Putamen (tissue), 1 donor: ENCODE data around the gene TBX15.
"Not testable (repeated sequence)": the region's sequence is repeated elsewhere in the genome, so short reads cannot be mapped to it uniquely, and the experiment has no call there.

ENCODE experiments used
- DNase-seq: peaks from one replicate; pipeline ENCODE4 v3.0.0-alpha.2; 2016; ENCODE audit warnings: low spot score

The TBX15 gene

DNA sequence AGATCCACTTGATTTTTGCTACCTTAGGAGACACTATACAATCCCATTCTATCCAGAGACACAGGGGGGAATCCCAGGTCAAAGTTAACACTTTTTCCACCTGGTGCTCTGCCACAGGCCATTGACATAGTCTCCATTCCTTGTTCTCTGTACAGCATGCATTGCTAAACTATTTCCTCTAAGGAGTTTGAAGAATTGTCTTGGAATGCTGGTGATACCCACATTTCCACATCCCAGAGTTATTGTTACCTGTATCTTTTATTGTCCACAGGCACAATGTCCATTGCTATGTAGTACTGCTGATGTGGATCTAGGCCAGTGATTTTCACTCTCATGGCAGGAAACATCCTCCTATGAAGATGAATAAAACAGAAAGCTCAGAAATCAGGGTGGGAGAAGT is 61.9 kb downstream of the TBX15 start:
- no peak for DNase-seq

- DNase-seq, result no peak
Observed at GRCh38 chr1:118925651-118926050, 62.5 kb downstream of the TBX15 start.

- no peak for DNase-seq
Observed at GRCh38 chr1:118923319-118923718, 64.8 kb downstream of the TBX15 start.

GRCh38 chr1:118921994-118922393 is 66.1 kb downstream of the TBX15 start:
- DNase-seq, result no peak

DNA sequence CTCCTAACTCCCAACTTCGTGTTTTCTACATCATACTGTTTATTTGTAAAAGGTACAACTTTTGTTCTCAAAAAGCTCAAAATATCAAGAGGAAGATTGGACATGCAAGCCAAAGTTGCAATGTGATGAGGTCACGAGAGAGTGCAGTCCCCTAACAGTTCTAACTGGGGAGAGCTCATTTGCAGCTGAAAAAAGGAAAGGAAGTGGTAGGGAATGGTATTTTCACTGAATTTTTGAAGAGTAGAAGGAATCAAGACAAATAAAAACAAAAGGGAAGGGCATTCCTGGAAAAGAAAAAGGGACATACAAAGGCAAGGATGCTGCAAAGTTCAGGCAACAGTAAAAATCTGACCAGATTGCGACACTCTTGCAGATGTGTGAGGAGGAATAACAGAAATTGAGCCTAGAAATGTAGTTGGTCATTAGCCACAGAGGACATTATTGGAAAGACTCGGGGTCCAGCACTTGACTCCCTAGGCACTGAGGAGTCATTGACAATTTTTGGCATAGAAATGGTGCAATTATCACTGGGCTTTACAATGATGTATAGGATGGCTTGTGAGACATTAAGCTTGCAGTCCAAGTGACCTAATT is 67.9 kb downstream of the TBX15 start:
- DNase-seq, result no peak

- no peak for DNase-seq
Observed at GRCh38 chr1:118918940-118919259, 69.2 kb downstream of the TBX15 start.

- DNase-seq, result no peak
Observed at GRCh38 chr1:118918230-118918939, 69.8 kb downstream of the TBX15 start.

GRCh38 chr1:118916346-118916745 is 71.8 kb downstream of the TBX15 start:
- not testable (repeated sequence) for DNase-seq

DNA sequence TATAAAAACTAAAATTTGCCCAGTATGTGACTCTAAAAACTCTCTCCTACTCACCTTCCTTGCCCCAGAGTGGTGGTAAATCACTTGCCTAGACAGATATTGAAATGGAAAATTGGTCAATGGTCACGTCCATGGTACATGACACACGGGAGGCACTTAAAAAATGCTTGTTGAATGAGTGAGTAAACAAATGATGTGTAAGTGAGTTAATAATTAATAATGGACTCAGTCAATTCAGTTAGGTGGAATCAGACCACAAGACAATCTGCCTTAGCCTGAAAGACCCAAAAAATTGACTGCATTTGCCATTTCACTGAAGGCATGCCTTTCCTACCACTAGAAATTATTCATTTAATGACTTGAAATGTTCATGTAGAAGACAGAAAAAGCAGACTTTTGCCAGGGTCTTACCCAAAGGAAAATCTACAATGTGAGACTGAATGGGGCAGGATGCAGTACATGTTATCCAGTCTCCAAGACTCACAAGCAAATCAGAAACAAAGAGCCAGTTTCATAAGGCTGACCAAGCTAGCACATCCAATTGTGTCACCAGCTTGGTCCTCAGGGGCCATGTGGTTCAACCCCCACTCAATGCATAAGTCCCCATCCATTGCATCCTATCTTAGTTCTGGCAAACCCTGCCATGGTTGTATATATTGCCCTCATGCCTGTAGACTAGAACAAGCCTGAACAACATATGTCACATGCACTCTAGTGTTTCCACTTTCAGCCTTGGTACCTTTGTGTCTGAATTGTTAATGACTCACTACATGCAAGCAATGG is 73.6 kb downstream of the TBX15 start:
- no peak for DNase-seq

GRCh38 chr1:118913818-118914217 is 74.3 kb downstream of the TBX15 start:
- DNase-seq, result no peak

- DNase-seq, result no peak
Observed at GRCh38 chr1:118912574-118912973, 75.6 kb downstream of the TBX15 start.

GRCh38 chr1:118911571-118911970 is 76.6 kb downstream of the TBX15 start:
- DNase-seq, result no peak

- no peak for DNase-seq
Observed at GRCh38 chr1:118907466-118907865, 80.7 kb downstream of the TBX15 start.

DNA sequence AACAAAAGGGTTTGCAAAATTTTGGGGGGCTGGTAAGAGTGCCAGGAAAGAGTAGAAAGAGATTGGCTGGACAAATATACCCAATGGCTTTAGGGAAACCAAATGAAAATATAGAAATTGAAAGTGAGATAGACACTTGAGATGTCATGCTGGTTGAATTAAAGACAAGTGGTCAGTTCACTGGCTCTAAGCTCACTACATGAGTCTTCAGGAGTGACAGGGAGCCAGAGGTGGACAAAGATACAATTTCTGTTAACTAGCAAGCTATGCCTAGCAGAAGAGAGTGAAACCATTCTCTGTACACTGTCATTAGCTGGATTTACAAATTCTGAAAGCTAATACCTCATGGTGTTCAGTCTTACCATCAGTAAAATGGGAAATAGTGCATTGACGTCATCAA is 82.5 kb downstream of the TBX15 start:
- DNase-seq, result no peak

- no peak for DNase-seq
Observed at GRCh38 chr1:118905196-118905595, 82.9 kb downstream of the TBX15 start.

DNA sequence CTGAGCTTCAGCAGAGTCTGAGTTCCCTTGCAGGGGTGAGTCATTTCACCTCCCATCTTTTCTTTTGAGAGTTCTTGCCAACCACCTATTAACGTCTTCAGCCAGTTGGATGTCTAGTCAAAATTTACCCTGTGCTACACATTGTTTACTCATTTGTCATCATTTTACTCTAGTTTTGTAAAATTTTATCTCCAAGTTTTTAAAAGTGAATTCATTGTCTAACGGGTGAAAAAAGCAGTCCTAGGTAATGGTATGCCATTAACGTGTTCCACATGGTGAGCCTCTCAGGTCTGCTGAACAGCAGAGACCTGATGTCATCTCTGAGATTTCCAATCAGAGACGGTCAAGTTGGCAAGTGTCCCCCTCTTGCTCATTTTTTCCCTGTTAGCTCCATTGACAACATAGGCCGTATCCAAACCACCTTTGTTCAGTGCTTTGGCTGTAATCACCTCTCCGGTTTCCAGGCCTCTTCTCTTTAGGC is 85.4 kb downstream of the TBX15 start:
- no peak for DNase-seq

GRCh38 chr1:118902299-118902698 is 85.8 kb downstream of the TBX15 start:
- no peak for DNase-seq

- DNase-seq, result no peak
Observed at GRCh38 chr1:118900643-118901440, 87.3 kb downstream of the TBX15 start.

- no peak for DNase-seq
Observed at GRCh38 chr1:118899340-118899739, 88.8 kb downstream of the TBX15 start.

DNA sequence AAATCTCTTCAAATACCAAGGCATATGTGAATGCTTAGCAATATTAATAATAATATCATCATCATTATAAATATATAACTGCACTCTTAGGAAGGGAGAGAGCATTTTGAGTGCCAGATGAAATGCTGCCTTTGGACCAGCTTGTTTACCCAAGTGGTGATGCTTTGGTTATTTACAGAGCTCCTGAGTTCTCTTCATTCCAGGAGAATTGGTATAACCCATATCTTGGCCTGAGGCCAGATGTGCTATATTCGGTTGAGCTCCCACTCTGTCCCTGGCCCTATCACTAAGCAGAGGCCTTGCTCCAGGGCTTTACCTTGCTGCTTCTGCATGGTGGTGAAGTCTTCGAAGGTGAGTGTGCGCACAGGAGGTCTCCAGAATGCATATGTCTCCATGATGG is 89.4 kb downstream of the TBX15 start:
- no peak for DNase-seq

DNA sequence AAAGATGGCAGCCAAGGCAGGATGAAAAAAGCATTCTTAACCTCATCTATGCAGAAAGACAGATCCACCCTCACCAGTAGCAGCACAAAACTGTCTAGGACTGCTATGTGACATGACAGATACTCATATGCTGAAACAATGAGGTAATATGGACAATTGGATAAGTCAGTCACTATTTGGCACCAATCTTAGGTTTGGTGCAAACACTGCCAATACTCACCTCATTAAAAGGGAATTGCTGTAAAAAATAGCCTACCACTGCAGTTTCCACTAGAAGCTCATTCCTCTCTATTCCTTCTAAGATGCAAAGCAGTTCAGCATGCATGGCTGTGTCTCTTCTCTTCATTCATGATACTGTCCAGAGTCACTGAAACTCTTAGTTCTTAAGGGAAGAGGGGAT is 91.7 kb downstream of the TBX15 start:
- no peak for DNase-seq

- no peak for DNase-seq
Observed at GRCh38 chr1:118894836-118895235, 93.3 kb downstream of the TBX15 start.
